ENCODE data around the gene KNDC1. TPM values are rescaled to one million over a fixed set of nuclear protein-coding genes. Genes with fewer than 3 reads are reported as not detected.

KNDC1 gene
- total RNA-seq, 1 donor from 2014 or later = not detected

DNA sequence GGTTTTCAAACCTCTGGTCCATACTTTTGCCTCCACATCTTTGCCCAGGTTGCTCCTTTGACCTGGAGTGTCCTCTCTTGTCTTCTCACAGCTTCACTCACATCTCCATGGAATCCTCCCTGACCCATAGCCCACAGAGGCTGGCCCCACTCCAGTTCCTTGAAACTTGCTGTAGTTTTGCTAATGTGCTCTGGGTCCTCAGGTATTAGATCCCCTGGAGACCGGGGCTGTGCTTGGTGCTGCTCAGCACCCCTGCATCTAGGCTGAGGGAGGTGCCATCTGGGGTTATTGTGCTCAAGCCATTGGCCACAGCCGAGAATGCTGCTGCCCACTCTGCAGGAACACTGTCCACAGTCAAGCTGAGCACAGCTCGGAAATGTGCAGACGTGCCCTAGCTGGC, 16.5 kb downstream of the KNDC1 start:
- no peaks in the 10 kb centered on the region for H3K36me3 Mint-ChIP-seq (ENCODE audit: unreplicated experiment)
- DNase-seq (ENCODE audit: extremely low spot score, unreplicated experiment) = no peak
- peaks cover 8% of the 10 kb centered on the region for H3K9me3 Mint-ChIP-seq (ENCODE audit: unreplicated experiment)
- H3K4me3 Mint-ChIP-seq (ENCODE audit: unreplicated experiment) = no peak overlapping the region
- H3K27ac Mint-ChIP-seq (ENCODE audit: unreplicated experiment) = no peak overlapping the region
- H3K27me3 Mint-ChIP-seq (ENCODE audit: unreplicated experiment) = peaks cover 2% of the 10 kb centered on the region
- TF ChIP-seq, protein P1, sequence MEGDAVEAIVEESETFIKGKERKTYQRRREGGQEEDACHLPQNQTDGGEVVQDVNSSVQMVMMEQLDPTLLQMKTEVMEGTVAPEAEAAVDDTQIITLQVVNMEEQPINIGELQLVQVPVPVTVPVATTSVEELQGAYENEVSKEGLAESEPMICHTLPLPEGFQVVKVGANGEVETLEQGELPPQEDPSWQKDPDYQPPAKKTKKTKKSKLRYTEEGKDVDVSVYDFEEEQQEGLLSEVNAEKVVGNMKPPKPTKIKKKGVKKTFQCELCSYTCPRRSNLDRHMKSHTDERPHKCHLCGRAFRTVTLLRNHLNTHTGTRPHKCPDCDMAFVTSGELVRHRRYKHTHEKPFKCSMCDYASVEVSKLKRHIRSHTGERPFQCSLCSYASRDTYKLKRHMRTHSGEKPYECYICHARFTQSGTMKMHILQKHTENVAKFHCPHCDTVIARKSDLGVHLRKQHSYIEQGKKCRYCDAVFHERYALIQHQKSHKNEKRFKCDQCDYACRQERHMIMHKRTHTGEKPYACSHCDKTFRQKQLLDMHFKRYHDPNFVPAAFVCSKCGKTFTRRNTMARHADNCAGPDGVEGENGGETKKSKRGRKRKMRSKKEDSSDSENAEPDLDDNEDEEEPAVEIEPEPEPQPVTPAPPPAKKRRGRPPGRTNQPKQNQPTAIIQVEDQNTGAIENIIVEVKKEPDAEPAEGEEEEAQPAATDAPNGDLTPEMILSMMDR (IDR thresholded peaks at IDR 0.05) = no peak
- no peaks in the 10 kb centered on the region for H3K4me1 Mint-ChIP-seq (ENCODE audit: unreplicated experiment)

DNA sequence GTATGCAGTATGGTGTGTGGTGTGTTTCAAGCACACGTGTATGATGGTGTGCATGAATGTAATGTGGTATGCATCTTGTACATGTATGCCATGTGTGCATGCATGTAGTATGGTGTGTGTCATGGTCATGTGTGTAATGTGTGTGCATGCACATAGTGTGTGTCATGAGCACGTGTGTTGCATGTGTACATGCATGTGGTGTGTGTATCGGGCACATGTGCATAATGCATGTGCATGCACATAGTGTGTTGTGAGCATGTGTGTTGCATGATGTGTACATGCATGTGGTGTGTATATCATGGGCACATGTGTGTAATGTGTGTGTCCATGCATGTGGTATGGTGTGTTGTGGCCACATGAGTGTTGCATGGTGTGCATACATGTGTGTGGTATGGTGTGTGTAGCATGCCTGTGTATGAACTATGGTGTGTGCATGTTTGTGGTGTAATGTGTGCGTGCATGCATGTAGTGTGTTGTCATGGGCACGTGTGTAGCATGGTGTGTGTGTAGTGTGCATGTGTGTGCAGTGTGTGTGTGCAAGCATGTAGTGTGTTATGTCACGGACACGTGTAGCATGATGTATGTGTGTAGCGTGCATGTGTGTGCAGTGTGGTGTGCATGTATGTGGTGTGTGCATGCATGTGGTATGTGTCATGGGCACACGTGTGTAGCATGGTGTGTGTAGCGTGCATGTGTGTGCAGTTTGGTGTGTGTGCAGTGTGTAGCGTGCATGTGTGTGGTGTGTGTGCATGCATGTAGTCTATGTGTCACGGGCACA, 17.6 kb downstream of the KNDC1 start:
- Mint-ChIP-seq H3K9me3 (ENCODE audit: unreplicated experiment) (peaks cover 8% of the 10 kb centered on the region), H3K4me3 (ENCODE audit: unreplicated experiment) (no peak overlapping the region), H3K4me1 (ENCODE audit: unreplicated experiment) (no peaks in the 10 kb centered on the region), H3K36me3 (ENCODE audit: unreplicated experiment) (no peaks in the 10 kb centered on the region), H3K27me3 (ENCODE audit: unreplicated experiment) (no peaks in the 10 kb centered on the region), H3K27ac (ENCODE audit: unreplicated experiment) (no peak overlapping the region)
- DNase-seq (ENCODE audit: extremely low spot score, unreplicated experiment) = no peak
- TF ChIP-seq, protein P1 (IDR thresholded peaks at IDR 0.05) = no peak

DNA sequence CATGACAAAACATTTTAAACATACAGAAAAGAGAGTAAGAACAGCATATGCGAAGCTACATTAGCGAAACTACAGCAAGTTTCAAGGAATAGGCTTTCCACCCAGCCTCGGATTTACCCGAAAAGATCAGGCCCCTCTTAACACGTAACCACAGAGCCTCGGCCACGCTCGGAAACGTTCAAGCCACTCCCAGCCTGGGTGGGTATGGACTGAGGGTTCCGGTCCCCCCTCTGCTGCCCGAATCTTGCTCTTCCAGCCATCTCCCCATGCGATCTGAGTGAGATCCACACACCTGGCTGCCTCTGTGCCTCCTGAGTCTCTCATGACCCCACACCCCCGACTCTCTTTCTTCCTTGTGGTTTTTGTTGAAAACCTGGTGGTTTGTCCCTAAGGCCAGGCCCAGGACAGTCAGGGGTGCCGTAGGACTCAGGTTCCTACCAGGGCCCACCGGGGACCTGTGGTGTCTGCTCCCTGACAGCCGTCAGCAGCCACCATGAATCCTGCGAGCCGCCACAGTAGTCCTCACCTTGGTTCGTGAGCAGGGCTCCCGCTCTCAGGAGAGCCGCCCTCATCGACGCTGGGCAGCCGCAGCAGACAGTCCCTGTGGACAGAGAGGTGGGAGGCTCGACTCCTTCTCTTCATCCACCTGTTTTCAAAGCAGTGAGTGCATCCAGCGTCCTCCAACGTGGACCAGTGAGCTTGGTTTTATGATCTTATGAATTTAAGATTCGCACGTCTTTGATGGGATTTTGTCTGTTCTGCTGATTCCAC, 18.5 kb downstream of the KNDC1 start:
- Mint-ChIP-seq H3K4me3 (ENCODE audit: unreplicated experiment) (no peak overlapping the region), H3K4me1 (ENCODE audit: unreplicated experiment) (no peaks in the 10 kb centered on the region), H3K36me3 (ENCODE audit: unreplicated experiment) (no peaks in the 10 kb centered on the region), H3K27ac (ENCODE audit: unreplicated experiment) (no peak overlapping the region), H3K9me3 (ENCODE audit: unreplicated experiment) (peaks cover 8% of the 10 kb centered on the region), H3K27me3 (ENCODE audit: unreplicated experiment) (no peaks in the 10 kb centered on the region)
- no peak for DNase-seq (ENCODE audit: extremely low spot score, unreplicated experiment)
- TF ChIP-seq, protein P1 (IDR thresholded peaks at IDR 0.05) = no peak

DNA sequence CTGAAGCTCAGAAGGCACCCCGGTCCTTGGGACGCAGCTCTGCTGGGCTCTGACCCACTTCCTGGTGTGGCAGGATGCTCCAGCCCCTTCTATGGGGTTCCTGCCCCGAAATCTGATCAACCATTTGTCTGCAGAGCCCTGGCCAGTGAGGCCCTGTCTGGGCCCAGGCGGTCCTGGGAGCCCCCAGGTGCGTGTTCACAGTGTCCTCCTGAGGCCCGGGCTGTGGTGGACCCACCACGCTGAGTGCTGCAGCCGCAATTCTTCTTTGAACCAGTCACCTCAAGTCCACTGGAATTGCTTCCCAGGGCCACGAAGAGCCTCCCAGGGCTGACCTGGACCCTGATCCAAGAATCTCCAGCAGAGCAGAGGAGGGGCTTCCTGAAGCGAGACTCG, 19.1 kb downstream of the KNDC1 start:
- no peak overlapping the region for H3K4me3 Mint-ChIP-seq (ENCODE audit: unreplicated experiment)
- H3K4me1 Mint-ChIP-seq (ENCODE audit: unreplicated experiment) = no peaks in the 10 kb centered on the region
- DNase-seq (ENCODE audit: extremely low spot score, unreplicated experiment) = no peak
- H3K9me3 Mint-ChIP-seq (ENCODE audit: unreplicated experiment) = peaks cover 8% of the 10 kb centered on the region
- no peaks in the 10 kb centered on the region for H3K27me3 Mint-ChIP-seq (ENCODE audit: unreplicated experiment)
- H3K27ac Mint-ChIP-seq (ENCODE audit: unreplicated experiment) = no peak overlapping the region
- no peaks in the 10 kb centered on the region for H3K36me3 Mint-ChIP-seq (ENCODE audit: unreplicated experiment)
- TF ChIP-seq, protein P1 (IDR thresholded peaks at IDR 0.05) = no peak

DNA sequence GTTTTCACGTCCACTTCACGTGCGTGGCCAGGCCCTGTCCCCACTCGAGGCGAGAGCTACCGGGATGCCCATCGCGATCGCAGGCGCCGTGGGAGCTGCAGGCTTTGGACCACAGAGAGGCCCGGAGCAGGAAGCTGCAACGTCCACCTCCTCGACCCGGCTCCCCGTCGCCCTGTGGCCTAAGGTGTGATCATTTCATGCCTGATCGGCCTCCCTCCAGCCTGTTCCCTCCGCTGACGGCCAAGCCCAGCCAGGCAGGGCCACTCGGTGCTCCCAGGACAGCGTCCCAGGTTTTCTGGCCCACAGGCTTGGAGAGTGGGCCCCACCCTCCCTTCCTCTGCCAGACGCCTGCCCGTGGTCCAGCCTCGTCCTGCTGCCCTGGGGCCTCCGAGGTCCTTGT, 19.6 kb downstream of the KNDC1 start:
- Mint-ChIP-seq H3K4me1 (ENCODE audit: unreplicated experiment) (no peaks in the 10 kb centered on the region), H3K27me3 (ENCODE audit: unreplicated experiment) (no peaks in the 10 kb centered on the region), H3K36me3 (ENCODE audit: unreplicated experiment) (no peaks in the 10 kb centered on the region), H3K27ac (ENCODE audit: unreplicated experiment) (no peak overlapping the region), H3K4me3 (ENCODE audit: unreplicated experiment) (no peak overlapping the region), H3K9me3 (ENCODE audit: unreplicated experiment) (peaks cover 8% of the 10 kb centered on the region)
- DNase-seq (ENCODE audit: extremely low spot score, unreplicated experiment) = no peak
- TF ChIP-seq, protein P1 (IDR thresholded peaks at IDR 0.05) = no peak

Measured in osteocyte (in vitro differentiated cells).